ENCODE measurements around the gene FLT4.
"Not testable (repeated sequence)": the region's sequence is repeated elsewhere in the genome, so short reads cannot be mapped to it uniquely, and the experiment has no call there.

The FLT4 gene

DNA sequence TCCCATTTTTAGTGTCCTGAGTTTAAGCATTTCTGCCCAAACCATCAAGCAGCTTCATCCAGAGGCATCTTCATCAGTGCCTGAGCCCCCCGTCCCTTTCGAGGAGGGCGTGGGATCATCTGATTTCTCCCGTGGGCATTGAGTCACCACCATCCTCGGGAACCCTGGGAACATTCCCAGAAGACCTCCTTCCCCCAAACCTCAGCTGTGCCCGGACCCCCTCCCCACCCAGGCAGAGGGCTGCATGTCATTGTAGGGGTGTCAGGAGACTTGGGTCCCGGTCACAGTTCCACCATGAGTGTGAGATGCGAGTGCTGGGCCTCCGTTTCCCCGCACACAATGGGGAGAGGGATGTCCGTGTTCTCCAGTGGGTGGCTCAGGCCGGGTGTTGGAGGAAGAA, 32.6 kb upstream of the FLT4 start:
- H3K27me3 Mint-ChIP-seq (ENCODE audit: low read depth); DNase-seq (ENCODE audit: low spot score); H3K36me3 Mint-ChIP-seq (ENCODE audit: low read depth); H3K9me3 Mint-ChIP-seq; H3K4me1 Mint-ChIP-seq (ENCODE audit: low read depth); H3K27ac Mint-ChIP-seq; H3K4me3 Mint-ChIP-seq: not testable (repeated sequence)

GRCh38 chr5:180678319-180678718, 28.9 kb upstream of the FLT4 start:
- not testable (repeated sequence) for DNase-seq (ENCODE audit: low spot score); H3K4me1 Mint-ChIP-seq (ENCODE audit: low read depth); H3K36me3 Mint-ChIP-seq (ENCODE audit: low read depth); H3K4me3 Mint-ChIP-seq; H3K27ac Mint-ChIP-seq; H3K9me3 Mint-ChIP-seq
- peaks cover 22% of the 10 kb centered on the region for H3K27me3 Mint-ChIP-seq (ENCODE audit: low read depth)

- H3K36me3 Mint-ChIP-seq (ENCODE audit: low read depth): no peaks in the 10 kb centered on the region
- no peak overlapping the region for H3K4me3 Mint-ChIP-seq
- no peak overlapping the region for H3K27ac Mint-ChIP-seq
- no peaks in the 10 kb centered on the region for H3K9me3 Mint-ChIP-seq
- peaks cover 3% of the 10 kb centered on the region for H3K4me1 Mint-ChIP-seq (ENCODE audit: low read depth)
- peaks cover 32% of the 10 kb centered on the region for H3K27me3 Mint-ChIP-seq (ENCODE audit: low read depth)
- no peak for DNase-seq (ENCODE audit: low spot score)
These were observed 25.7 kb upstream of the FLT4 start for GRCh38 chr5:180675036-180675635.

DNA sequence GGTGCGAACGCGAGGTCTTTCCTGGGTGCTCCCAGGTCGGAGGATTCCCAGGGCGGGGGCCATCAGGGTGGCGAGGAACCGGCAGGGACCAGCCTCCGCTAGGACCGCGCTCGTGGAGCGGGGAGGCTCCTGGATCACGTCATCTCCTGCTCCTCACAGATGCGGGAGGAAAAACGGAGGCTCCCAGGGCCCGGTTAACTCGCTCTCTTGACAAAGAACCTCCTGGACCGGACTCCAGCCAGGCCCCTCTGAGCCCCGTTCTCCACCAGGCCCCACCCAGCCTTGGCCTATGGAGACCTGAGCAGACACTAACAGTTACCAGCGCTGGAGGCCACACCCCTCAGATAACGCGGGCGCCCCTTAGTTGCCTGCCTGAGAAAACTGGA, 24.7 kb upstream of the FLT4 start:
- not testable (repeated sequence) for H3K36me3 Mint-ChIP-seq (ENCODE audit: low read depth); DNase-seq (ENCODE audit: low spot score); H3K27ac Mint-ChIP-seq; H3K9me3 Mint-ChIP-seq; H3K4me1 Mint-ChIP-seq (ENCODE audit: low read depth); H3K4me3 Mint-ChIP-seq
- peaks cover 35% of the 10 kb centered on the region for H3K27me3 Mint-ChIP-seq (ENCODE audit: low read depth)

GRCh38 chr5:180673371-180674089, 24.1 kb upstream of the FLT4 start:
- no peak overlapping the region for H3K4me3 Mint-ChIP-seq

GRCh38 chr5:180671958-180672524, 22.6 kb upstream of the FLT4 start:
- peaks cover 35% of the 10 kb centered on the region for H3K27me3 Mint-ChIP-seq (ENCODE audit: low read depth)
- not testable (repeated sequence) for H3K4me1 Mint-ChIP-seq (ENCODE audit: low read depth); H3K9me3 Mint-ChIP-seq; H3K27ac Mint-ChIP-seq; H3K4me3 Mint-ChIP-seq; DNase-seq (ENCODE audit: low spot score); H3K36me3 Mint-ChIP-seq (ENCODE audit: low read depth)

More at GRCh38 chr5:180673371-180674089, 24.1 kb upstream of the FLT4 start:
- DNase-seq (ENCODE audit: low spot score): no peak
- Mint-ChIP-seq H3K36me3 (ENCODE audit: low read depth) (no peaks in the 10 kb centered on the region), H3K9me3 (no peaks in the 10 kb centered on the region), H3K27me3 (ENCODE audit: low read depth) (peaks cover 35% of the 10 kb centered on the region), H3K27ac (no peak overlapping the region), H3K4me1 (ENCODE audit: low read depth) (peaks cover 4% of the 10 kb centered on the region)

DNA sequence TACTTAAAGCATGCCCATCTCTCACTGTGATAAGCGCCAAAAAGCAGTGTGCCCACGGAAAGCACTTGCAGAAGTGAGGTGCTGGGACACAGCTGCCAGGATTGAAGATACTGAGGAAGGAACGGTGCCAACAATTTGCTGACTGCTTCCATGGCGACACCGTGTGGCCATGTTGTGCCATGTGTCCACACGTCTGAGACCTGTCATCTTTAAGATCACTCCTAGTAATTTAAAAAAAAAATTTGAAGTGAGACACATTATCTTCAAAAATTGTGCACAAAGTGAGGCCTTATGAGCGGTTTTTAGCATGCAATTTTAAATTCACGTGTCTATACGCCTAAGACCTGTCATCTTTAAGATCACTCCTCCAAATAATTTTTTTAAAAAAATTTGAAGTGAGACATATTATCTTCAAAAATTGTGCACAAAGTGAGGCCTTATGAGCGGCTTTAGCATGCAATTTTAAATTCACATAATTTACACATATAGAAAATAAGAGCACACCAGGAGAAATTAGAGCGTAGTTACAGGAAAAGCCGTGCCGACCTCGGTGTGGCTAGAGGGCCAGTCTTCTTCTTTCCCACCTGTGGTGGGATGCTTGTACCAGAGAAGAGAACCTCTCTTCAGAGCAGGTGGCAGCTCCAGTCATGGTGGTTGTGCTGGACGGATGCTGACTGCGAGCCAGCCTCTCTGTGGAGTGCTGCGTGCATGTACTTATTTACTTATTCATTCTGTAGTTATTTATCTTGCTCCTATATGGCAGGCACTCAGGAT, 21.4 kb upstream of the FLT4 start:
- Mint-ChIP-seq H3K36me3 (ENCODE audit: low read depth) (no peaks in the 10 kb centered on the region), H3K27ac (no peak overlapping the region), H3K27me3 (ENCODE audit: low read depth) (peaks cover 29% of the 10 kb centered on the region), H3K4me3 (peak overlapping the region; percentile 37), H3K9me3 (no peaks in the 10 kb centered on the region), H3K4me1 (ENCODE audit: low read depth) (peaks cover 4% of the 10 kb centered on the region)
- peak; percentile 31 for DNase-seq (ENCODE audit: low spot score)

DNA sequence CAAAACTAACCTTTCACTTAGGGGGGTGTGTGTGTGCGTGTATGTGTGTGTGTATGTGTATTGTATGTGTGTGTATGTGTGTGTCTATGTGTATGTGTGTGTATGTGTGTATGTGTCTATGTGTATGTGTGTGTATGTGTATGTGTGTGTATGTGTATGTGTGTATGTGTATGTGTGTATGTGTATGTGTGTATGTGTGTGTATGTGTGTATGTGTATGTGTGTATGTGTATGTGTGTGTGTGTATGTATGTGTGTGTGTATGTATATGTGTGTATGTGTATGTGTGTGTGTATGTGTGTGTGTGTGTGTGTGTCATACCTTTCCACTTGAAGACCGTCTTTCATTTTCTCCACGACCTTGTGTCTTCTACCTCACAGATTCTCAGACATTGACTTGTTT, 20.8 kb upstream of the FLT4 start:
- H3K4me1 Mint-ChIP-seq (ENCODE audit: low read depth): peaks cover 4% of the 10 kb centered on the region
- H3K9me3 Mint-ChIP-seq: no peaks in the 10 kb centered on the region
- DNase-seq (ENCODE audit: low spot score): no peak
- H3K4me3 Mint-ChIP-seq: peak overlapping the region; percentile 37
- no peaks in the 10 kb centered on the region for H3K36me3 Mint-ChIP-seq (ENCODE audit: low read depth)
- peaks cover 23% of the 10 kb centered on the region for H3K27me3 Mint-ChIP-seq (ENCODE audit: low read depth)
- no peak overlapping the region for H3K27ac Mint-ChIP-seq

GRCh38 chr5:180669661-180670060, 20.3 kb upstream of the FLT4 start:
- Mint-ChIP-seq H3K4me3 (no peak overlapping the region), H3K4me1 (ENCODE audit: low read depth) (peaks cover 4% of the 10 kb centered on the region), H3K27ac (no peak overlapping the region), H3K9me3 (no peaks in the 10 kb centered on the region), H3K36me3 (ENCODE audit: low read depth) (no peaks in the 10 kb centered on the region), H3K27me3 (ENCODE audit: low read depth) (peaks cover 19% of the 10 kb centered on the region)
- DNase-seq (ENCODE audit: low spot score): no peak

DNA sequence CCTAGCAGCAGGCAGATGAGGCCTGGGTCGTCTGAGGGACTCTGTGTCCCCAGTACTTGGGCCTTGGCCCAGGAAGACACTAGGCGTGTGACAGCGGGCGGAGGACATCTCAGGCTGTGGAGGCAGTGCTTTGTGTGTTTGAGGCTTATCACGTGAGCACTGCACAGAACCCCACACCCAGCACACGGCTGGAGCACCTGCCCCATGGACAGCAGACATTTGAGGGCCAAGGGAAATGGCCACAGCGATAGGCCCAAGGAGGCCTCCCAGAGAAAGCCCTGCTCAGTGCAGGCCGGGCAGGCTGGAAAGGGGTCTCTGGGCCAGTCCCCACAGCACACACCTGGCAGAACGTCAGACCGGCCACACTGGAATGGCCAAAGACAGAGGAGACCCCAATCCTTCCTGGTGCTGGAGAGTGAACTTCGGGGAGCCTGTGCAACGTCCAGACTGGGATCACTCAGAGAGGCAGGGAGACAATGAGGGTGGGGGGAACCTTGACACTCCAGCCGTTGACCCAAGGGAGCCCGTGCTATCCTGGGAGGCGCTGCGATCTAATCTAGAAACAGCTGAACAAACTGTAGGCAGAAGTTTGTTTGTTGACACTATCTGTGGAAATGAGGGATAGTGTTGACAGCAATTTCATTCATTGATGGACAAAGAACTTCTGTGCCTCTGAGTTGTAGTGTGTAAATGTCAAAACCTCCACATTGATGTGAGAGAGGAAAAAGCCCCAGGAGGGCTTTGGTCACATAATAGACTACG, 19.6 kb upstream of the FLT4 start:
- no peaks in the 10 kb centered on the region for H3K9me3 Mint-ChIP-seq
- H3K36me3 Mint-ChIP-seq (ENCODE audit: low read depth): no peaks in the 10 kb centered on the region
- no peak overlapping the region for H3K4me3 Mint-ChIP-seq
- H3K27ac Mint-ChIP-seq: no peak overlapping the region
- H3K4me1 Mint-ChIP-seq (ENCODE audit: low read depth): peaks cover 4% of the 10 kb centered on the region
- DNase-seq (ENCODE audit: low spot score): no peak
- H3K27me3 Mint-ChIP-seq (ENCODE audit: low read depth): peaks cover 13% of the 10 kb centered on the region

- Mint-ChIP-seq H3K27ac (no peak overlapping the region), H3K36me3 (ENCODE audit: low read depth) (no peaks in the 10 kb centered on the region), H3K4me3 (no peak overlapping the region), H3K9me3 (no peaks in the 10 kb centered on the region), H3K27me3 (ENCODE audit: low read depth) (peaks cover 5% of the 10 kb centered on the region), H3K4me1 (ENCODE audit: low read depth) (peaks cover 4% of the 10 kb centered on the region)
- DNase-seq (ENCODE audit: low spot score): no peak
These were observed 17.4 kb upstream of the FLT4 start for GRCh38 chr5:180666812-180667211.

DNA sequence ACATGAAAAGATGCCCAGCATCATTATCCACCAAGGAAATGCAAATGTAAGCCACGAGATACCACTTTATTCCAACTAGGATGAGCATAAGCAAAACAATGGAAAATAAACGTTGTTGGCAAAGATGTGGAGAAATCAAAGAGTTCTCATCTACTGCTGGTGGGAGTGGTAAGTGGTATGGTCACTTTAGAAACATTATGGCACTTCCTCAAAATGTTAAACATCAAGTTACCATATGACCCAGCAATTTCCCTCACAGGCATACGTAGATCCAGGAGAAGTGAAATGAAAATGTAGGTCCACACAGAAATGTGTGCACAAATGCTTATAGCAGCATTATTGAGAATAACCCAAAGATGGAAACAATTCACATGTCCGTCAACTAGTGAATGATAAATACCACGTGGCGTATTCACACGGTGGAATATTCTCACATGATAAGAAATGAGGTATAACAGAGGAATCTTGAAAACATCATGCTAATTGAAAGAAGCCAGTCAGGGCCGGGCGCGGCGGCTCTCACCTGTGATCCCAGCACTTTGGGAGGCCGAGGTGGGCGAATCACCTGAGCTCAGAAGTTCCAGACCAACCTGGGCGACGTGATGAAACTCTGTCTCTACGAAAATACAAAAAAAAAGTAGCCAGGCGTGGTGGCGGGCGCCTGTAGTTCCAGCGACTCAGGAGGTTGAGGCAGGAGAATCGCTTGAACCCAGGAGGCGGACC, 16.4 kb upstream of the FLT4 start:
- Mint-ChIP-seq H3K27me3 (ENCODE audit: low read depth) (peaks cover 5% of the 10 kb centered on the region), H3K36me3 (ENCODE audit: low read depth) (no peaks in the 10 kb centered on the region), H3K27ac (no peak overlapping the region), H3K4me3 (no peak overlapping the region), H3K9me3 (no peaks in the 10 kb centered on the region), H3K4me1 (ENCODE audit: low read depth) (peaks cover 4% of the 10 kb centered on the region)
- no peak for DNase-seq (ENCODE audit: low spot score)
